Erythroblast (primary cell): Measurements from ENCODE around the gene DOCK8.

Source experiments
- GATA1 ChIP-seq: IDR thresholded peaks from 2 replicates; pipeline ENCODE4 v1.6.1; 2011; ENCODE audit warnings: low read depth, mild to moderate bottlenecking, control low read depth, low read length, moderate library complexity
- POLR2A ChIP-seq: IDR thresholded peaks from 2 replicates; pipeline ENCODE4 v1.6.1; 2011; ENCODE audit warnings: mild to moderate bottlenecking, low read length

GRCh38 chr9:312596-313320 is 98.1 kb downstream of the DOCK8 start:
- no peak for TF ChIP-seq POLR2A
- TF ChIP-seq GATA1 = no peak
